OCI-LY3 (cell line): Measurements from ENCODE around the gene E2F2.

Source experiments
- EZH2phosphoT487 ChIP-seq: fragments of 200-600 bp; shearing (Covaris generic); IDR thresholded peaks from 2 replicates; pipeline ENCODE4 v1.6.1; 2018; ENCODE audit warnings: antibody characterized with exemption, mixed run types, low read depth
- TF ChIP-seq, protein P1 (sequence below): fragments of 200-600, 300-600 bp; sonication (generic); IDR thresholded peaks from 2 replicates; pipeline ENCODE4 v1.5.1; 2014; ENCODE audit warnings: antibody characterized with exemption, low read length, low read depth

DNA sequence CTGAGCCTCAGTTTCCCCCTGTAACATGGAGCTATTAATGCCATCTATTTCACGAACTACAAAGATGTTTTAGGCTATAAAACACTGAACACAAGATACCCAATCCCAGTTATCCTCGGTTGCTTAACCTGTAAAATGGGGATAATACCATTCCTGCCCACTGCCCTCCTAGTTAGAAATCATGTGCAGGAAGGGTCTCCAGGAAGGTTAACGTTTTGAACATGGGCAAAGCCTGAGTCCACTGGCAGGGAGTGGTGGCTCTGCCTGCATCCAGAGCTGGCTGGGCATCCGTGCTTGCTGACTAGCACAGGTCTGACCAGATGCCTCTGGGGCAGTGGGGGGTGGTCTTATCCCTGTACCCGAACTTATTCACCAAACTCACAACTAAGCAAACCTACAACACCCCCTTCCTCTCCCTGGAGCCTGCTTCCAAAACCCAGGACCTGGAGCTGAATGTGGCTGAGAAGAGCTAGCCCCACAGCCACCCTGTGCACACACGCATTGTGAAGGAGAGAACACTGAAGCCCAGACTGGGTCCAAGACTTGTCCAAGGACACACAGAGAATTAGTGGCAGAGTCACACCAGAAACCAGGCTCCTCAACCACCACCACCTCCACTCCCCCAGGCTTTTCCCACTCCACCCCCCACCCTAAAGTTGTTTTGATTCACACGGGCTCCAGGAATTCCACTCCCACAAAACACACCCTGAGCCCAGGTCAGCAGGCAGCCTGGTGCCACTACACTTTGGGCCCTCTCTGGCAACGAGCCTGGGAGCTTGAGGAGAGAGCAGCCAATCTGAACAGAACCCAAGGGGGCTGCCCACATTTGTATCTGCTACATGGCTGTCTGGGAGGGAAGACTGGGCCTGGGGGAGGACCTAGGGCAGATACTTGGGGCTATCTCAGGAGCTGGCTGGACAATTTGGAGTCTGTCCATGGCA lies 1.6 kb downstream of the E2F2 start:
- TF ChIP-seq, protein P1, sequence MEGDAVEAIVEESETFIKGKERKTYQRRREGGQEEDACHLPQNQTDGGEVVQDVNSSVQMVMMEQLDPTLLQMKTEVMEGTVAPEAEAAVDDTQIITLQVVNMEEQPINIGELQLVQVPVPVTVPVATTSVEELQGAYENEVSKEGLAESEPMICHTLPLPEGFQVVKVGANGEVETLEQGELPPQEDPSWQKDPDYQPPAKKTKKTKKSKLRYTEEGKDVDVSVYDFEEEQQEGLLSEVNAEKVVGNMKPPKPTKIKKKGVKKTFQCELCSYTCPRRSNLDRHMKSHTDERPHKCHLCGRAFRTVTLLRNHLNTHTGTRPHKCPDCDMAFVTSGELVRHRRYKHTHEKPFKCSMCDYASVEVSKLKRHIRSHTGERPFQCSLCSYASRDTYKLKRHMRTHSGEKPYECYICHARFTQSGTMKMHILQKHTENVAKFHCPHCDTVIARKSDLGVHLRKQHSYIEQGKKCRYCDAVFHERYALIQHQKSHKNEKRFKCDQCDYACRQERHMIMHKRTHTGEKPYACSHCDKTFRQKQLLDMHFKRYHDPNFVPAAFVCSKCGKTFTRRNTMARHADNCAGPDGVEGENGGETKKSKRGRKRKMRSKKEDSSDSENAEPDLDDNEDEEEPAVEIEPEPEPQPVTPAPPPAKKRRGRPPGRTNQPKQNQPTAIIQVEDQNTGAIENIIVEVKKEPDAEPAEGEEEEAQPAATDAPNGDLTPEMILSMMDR = no peak
- TF ChIP-seq EZH2phosphoT487 = no peak
